Activated CD4-positive, alpha-beta T cell treated with anti-CD3 and anti-CD28 coated beads for 24 hours (primary cell): ENCODE data around the gene OR13C9.
"Not testable (repeated sequence)": the region's sequence is repeated elsewhere in the genome, so short reads cannot be mapped to it uniquely, and the experiment has no call there.

Source experiments
- DNase-seq, 2 donors: peaks; one replicate each; pipeline ENCODE4 v3.0.0-alpha.2; 2020; ENCODE audit warnings: low read depth in 2 of 2

The OR13C9 gene, protein sequence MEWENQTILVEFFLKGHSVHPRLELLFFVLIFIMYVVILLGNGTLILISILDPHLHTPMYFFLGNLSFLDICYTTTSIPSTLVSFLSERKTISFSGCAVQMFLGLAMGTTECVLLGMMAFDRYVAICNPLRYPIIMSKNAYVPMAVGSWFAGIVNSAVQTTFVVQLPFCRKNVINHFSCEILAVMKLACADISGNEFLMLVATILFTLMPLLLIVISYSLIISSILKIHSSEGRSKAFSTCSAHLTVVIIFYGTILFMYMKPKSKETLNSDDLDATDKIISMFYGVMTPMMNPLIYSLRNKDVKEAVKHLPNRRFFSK

DNA sequence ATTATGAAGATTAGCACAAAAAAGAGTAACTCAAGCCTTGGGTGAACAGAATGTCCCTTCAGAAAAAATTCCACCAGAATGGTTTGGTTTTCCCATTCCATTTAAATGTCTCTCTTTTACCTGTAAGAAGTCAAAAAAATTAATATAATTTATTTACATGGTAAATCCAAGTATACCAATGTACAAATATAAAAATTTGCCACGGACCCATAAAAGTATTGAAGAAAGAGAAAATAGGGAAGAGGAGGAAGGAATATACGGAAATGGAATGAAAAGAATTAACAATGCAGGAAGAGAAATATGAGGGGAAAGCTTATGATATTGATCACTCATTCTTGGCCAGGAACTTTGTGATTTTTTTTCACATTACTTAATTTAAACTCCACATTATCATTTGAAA, at the start of gene OR13C9:
TSS of gene OR13C9 (minus strand) at position 101 of the 400 bp plus-strand sequence. CDS start at position 101, 0 bp downstream.
- DNase-seq, result no peak

DNA sequence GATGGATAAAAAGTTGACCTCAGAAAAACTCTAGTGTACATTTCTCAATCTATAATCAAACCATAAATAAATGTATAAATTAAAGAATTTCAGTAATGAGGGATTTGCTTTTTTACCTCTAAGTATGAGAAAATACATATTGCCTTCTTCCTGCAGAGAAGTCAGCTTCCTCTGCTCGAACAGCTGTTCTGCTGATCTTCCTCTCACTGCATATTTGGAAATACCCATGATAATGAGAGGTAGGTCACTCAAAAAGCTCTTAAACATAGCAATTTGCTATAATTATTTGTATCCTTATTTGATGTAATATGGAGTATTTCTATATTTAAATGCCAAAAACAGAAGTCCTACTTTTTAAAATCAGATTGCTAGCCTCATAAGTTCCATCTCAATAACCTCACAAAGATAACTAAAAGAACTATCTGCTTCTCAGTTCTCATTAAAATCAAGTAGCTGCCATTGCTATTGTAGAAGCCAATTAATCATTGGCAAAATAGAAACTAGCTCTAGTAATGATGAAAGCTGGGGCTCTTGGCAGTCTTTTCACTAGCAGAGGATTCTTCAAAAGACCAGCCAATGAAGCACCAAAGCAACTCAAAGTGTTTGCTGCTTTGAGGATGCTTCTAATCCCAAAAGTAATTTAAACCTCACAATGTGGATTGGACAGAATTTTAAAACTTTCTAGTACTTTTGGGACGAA, 40.6 kb upstream of the OR13C9 start:
- no peak for DNase-seq

- DNase-seq, result no peak
These were observed 17.5 kb upstream of the OR13C9 start for GRCh38 chr9:104635456-104635855.

DNA sequence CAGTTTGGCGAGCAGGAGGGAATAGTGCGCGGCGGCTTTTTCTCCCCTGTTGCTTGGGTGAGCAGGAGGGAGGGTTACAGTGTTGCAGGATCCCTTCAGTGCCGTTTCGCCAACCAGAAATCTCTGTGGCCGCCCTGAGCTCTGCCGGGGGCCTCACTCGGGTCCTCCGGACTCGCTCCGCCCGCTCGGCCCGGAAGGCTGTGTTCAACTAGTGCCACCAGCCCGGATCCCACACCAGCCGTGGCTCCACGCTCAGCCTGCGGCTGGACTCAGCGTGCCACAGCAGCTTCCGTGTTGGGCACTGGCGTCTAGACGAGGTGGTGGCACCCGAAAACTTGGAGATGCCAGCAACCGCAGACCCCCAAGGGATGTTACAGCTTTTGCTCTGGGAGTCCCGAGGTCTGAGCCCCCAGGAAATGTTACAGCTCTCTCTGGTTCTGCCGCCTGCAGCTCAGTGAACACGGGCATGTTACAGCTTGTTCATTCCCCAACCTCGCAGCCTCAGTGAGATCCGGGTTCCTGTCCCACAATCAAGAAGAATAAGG, 16.0 kb upstream of the OR13C9 start:
- no peak for DNase-seq

GRCh38 chr9:104625964-104626363, 8.0 kb upstream of the OR13C9 start:
- DNase-seq, result not testable (repeated sequence)

GRCh38 chr9:104617418-104617817, 586 bp downstream of the OR13C9 start:
- no peak for DNase-seq

GRCh38 chr9:104611213-104611612, 6.8 kb downstream of the OR13C9 start:
- DNase-seq, result no peak

DNA sequence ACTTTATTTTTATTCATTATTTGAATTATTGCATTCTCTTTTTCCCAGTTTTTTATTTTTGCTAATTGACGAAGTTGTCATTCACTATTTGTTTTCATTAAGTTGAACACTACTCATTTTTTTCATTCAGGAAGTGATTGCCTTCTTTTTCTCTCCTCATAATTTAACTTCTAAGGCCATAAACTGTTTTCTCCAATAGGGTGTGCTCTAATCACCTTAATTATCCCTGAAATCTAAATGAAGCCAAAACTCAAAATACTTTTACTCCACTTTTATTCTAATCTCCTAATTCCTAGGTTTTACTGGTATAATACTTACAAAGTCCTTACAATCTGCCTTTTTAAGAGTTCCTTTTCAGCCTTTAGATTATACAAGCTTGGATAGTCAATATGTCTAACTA, 9.7 kb downstream of the OR13C9 start:
- DNase-seq, result no peak

GRCh38 chr9:104606152-104606551, 11.9 kb downstream of the OR13C9 start:
- DNase-seq, result no peak

GRCh38 chr9:104605527-104605926, 12.5 kb downstream of the OR13C9 start, which contains the start of gene OR13C2:
Gene OR13C2 (minus strand): TSS chr9:104605627. CDS start chr9:104605627, 0 bp downstream.
- DNase-seq, result not testable (repeated sequence)

DNA sequence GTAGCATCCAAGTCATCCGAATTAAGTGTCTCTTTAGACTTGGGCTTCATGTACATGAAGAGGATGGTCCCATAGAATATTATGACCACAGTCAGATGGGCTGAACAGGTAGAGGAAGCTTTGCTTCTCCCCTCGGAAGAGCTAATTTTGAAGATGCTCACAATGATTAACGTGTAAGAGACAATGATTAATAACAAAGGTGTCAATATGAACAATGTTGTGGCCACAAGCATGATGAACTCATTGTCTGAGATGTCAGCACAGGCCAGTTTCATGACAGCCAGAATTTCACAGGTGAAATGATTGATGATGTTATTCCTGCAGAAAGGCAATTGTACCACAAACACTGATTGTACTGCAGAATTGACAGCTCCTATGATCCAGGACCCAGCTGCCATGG, 13.2 kb downstream of the OR13C9 start:
- DNase-seq, result no peak

- not testable (repeated sequence) for DNase-seq
These were observed 18.7 kb downstream of the OR13C9 start, which contains the start of gene OR13C5 for GRCh38 chr9:104599313-104599712. Gene OR13C5 (minus strand): TSS chr9:104599413. CDS start chr9:104599413, 0 bp downstream.

- DNase-seq, result not testable (repeated sequence)
These were observed 19.3 kb downstream of the OR13C9 start for GRCh38 chr9:104598749-104599148.

- no peak for DNase-seq
These were observed 28.4 kb downstream of the OR13C9 start for GRCh38 chr9:104589626-104590025.

DNA sequence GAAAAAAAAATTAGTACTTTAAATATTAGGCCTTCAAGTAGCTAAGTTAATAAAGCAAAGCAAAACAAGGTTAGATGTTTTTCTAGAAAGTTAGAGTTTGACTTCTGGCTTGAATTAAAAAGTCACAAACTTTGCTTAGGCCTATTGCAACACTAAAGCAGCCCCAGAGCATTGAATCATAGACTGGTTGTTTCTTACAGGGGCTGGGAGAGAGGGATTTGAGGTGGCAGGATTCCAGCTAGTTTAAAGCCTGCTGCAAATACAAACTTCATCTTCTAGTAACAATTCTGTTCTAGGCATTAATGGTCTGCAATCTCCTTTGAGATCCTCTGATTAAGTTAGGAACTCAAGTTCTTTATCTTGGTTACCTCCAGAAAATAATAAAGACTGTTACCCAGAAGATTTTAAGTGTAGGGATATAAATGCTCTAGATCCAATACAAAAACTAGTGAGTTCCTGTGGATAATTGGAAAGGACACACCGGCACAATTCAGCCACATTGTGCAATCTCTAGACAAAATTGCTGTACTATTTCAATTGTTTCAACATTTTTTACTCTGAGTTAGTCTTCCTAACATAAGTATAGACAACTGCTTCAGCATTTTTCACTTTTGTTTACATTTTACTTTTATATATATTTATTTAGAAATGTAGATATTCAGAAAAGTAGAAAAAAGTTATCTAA, 31.4 kb downstream of the OR13C9 start:
- DNase-seq, result no peak

DNA sequence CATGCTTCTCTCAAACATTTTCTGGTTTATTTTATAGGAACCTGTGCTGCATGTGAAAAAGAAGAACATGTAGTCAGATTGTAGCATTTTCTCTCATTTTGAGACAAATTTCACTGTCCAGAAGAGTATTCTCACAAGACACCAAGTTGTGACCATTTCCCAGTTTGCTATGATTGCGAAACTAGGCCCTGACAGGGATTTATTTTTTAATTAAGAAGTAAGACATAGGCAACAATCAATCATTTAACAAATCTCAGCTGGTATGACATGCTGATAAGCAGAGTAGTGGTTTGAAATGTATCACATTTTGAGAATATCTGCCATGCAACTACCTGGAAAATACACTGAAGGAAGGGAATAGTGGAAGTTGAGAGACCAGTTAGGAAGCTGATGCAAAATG, 37.4 kb downstream of the OR13C9 start:
- DNase-seq, result no peak

- DNase-seq, result no peak
These were observed 40.7 kb downstream of the OR13C9 start for GRCh38 chr9:104577263-104577662.

DNA sequence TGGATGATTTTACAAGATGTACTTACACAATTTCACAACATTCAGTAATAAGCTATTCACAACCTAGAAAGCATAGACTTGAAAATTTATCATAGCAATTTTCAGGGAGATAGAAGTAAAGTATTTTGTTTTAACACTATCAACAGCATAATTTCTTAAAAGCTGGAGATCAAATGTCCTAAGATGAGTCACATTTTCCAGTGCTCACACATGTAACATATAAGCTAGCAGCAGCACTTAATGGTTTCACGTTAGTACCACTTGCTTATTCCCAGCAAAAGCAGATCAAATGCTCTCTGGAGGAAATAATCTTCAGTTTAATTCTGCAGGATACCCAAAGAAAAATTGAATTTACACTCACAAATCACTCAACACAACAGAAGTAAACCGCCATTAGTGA, 42.5 kb downstream of the OR13C9 start:
- DNase-seq, result no peak

GRCh38 chr9:104572612-104573011, 45.4 kb downstream of the OR13C9 start:
- DNase-seq, result no peak

DNA sequence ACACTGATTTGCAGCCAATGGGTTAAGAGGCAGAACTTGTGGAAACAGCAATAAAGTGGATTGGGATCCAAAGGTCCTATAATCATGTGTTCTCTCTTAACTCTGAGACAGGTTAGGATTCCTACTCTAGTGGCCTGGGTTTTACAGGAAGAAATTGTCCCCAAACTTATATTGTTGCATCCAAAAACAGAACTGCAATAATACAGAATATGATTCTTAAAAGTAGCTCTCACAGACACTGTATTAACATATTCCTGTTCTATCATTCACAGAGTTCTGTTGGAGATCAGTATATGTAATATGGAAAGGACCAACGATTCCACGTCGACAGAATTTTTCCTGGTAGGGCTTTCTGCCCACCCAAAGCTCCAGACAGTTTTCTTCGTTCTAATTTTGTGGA, 49.1 kb downstream of the OR13C9 start, which contains the start of gene OR13C8:
TSS of gene OR13C8 (plus strand) at position 301 of the 400 bp plus-strand sequence. CDS start at position 301, 0 bp downstream.
- no peak for DNase-seq
